Rectal smooth muscle tissue (tissue), 1 donor: ENCODE measurements around the gene ADCY2.

Experiments used
- H3K27ac ChIP-seq: one replicate; pipeline ENCODE4 v1.7.0; 2013; ENCODE audit warnings: low read depth, low read length, inconsistent platforms
- H3K27me3 ChIP-seq: one replicate; pipeline ENCODE4 v1.7.0; 2013; ENCODE audit warnings: low read length; ENCODE audit not compliant: control insufficient read depth, insufficient read depth
- H3K36me3 ChIP-seq: one replicate; pipeline ENCODE4 v1.7.0; 2013; ENCODE audit warnings: low read length; ENCODE audit not compliant: control insufficient read depth, insufficient read depth
- H3K4me1 ChIP-seq: one replicate; pipeline ENCODE4 v1.7.0; 2013; ENCODE audit warnings: low read length; ENCODE audit not compliant: control insufficient read depth, insufficient read depth
- H3K4me3 ChIP-seq: one replicate; pipeline ENCODE4 v1.7.0; 2013; ENCODE audit warnings: low read length
- H3K9ac ChIP-seq: one replicate; pipeline ENCODE4 v1.7.0; 2013; ENCODE audit warnings: low read length

The ADCY2 gene

DNA sequence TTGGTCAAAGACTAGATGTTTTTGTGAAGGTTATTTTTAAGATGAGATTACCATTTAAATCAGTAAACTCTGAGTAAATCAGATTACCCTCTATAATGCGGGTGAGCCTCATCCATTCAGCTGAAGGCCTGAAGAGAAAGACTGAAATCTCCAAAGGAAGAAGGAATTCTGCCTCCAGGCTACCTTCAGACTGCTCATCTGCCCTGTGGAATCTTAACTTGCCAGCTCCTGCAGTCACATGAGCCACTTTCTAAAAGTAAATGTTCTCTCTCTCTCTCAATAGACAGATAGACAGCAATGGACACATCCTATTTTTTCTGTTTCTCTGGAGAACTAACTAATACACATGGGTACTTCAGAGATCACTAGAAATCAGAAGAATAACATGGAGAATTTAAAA lies 272.2 kb downstream of the ADCY2 start:
- no peak overlapping the region for H3K27ac ChIP-seq
- H3K36me3 ChIP-seq, result no peaks in the 10 kb centered on the region
- no peak overlapping the region for H3K9ac ChIP-seq

DNA sequence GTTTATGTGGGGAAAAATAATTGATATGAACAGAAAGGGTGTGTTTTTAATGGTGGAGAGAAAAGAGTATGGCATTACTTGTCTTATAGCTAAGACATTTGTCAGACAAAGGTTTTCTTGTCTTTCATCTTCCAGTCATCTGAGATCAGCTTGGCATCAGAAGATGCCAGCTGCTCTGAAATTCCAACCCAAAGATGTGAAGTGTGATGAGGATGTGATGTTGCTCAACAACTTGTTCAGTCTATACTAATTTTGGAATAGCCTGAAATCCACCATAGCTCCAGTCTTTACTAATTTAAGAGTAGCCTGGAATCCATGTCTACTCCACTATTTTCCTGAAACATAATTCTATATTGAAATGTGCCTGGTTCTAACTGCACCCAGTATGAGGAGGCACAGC lies 272.7 kb downstream of the ADCY2 start:
- H3K27me3 ChIP-seq, result no peaks in the 10 kb centered on the region
- H3K27ac ChIP-seq, result no peak overlapping the region

More for the DNA sequence above, 272.2 kb downstream of the ADCY2 start:
- Histone ChIP-seq H3K4me3 (no peak overlapping the region), H3K4me1 (no peaks in the 10 kb centered on the region), H3K27me3 (no peaks in the 10 kb centered on the region)

DNA sequence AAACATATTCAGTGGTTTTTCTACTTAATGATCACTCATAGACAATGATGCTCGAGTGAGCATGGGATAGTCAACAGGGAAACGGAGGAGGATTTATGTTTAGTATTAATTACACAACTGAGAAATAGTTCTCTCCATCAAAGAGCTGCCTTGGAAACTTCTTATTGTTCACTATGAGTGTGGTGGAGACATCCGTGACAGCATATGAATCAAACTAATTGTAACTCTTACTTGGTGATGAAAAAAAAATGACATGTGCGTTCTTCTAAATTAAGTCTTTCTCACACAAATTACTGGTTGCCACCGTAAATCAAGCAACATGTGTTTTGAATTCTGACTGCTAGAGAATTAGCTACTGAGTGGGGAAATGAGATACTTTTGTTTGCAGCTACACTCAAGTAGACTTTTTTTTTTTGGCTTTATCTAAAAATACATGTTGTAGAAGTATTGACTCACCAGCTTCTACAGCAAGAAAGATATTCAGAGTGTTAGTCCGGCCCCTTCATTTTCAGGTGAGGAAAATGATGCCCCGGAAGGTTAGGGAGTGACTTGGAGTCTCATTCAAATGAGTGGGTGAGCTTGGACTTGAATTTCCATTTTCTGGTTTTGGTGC lies 275.5 kb downstream of the ADCY2 start:
- no peak overlapping the region for H3K27ac ChIP-seq
- H3K9ac ChIP-seq, result no peak overlapping the region
- no peaks in the 10 kb centered on the region for H3K27me3 ChIP-seq
- H3K36me3 ChIP-seq, result no peaks in the 10 kb centered on the region
- peaks cover 4% of the 10 kb centered on the region for H3K4me1 ChIP-seq
- H3K4me3 ChIP-seq, result no peak overlapping the region

More for the DNA sequence above, 272.7 kb downstream of the ADCY2 start:
- Histone ChIP-seq H3K9ac (no peak overlapping the region), H3K36me3 (no peaks in the 10 kb centered on the region), H3K4me3 (no peak overlapping the region), H3K4me1 (peaks cover 4% of the 10 kb centered on the region)

DNA sequence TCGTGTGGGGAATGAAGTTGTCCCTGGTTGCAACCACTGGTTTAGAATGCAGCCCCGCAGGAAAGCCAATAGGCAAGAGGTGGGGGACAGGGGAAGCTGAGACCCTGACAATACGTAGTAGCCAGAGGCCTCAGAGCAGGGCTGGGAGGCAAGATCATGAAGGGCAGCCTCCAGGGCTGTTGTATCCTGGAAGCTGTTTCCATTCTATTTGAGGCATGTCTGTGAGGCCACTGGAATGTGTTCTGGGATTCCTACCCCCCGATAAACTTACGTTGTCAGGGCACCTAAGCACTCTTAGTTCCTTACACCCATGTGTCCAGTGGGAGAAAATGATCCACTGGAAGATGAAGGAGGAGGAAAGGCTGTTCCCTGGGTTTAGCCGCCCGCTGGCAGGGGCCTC lies 277.7 kb downstream of the ADCY2 start:
- H3K36me3 ChIP-seq, result no peaks in the 10 kb centered on the region
- peaks cover 6% of the 10 kb centered on the region for H3K4me1 ChIP-seq
- H3K9ac ChIP-seq, result no peak overlapping the region
- H3K27ac ChIP-seq, result no peak overlapping the region
- H3K4me3 ChIP-seq, result no peak overlapping the region
- no peaks in the 10 kb centered on the region for H3K27me3 ChIP-seq

DNA sequence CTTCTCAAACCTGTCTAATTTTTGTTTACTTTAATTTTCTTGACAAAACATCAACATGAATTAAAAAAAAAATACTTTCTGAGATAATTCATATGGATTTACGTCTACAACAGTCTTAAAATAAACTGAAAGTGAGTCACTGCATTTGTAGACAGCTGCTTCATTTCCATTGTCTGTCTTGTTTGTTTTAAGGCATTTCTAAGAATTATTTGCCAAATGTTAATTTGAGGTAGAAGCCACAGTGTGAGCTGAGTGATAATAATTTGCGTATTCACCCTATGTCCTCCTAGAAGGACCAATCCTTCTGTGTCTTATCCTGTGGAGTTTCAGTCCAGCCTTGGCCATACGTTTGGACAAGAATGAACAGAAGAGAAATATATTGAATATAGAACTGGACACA lies 280.5 kb downstream of the ADCY2 start:
- no peak overlapping the region for H3K9ac ChIP-seq
- no peak overlapping the region for H3K4me3 ChIP-seq
- H3K27me3 ChIP-seq, result no peaks in the 10 kb centered on the region
- no peak overlapping the region for H3K27ac ChIP-seq
- no peaks in the 10 kb centered on the region for H3K36me3 ChIP-seq
- H3K4me1 ChIP-seq, result peaks cover 6% of the 10 kb centered on the region

DNA sequence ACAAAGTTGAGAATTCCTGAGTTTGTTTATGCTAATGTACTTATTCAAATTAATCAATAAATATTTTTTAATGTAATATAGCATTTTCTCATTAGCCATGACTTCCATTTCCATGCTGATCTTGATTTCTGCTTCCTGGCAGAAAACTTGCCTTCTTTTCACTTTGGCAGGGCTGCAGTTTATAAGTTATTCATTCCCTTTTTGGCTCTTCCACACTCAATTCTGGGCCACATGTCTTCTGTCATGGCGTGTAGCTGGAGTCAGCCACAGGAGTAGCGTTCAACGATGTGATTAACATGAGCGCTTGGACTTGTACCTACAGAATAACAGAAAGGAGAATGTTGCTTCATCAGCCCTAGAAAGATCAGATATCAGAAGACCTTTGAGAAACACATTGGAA lies 282.1 kb downstream of the ADCY2 start:
- H3K4me3 ChIP-seq, result no peak overlapping the region
- H3K4me1 ChIP-seq, result peaks cover 11% of the 10 kb centered on the region
- H3K9ac ChIP-seq, result no peak overlapping the region
- H3K36me3 ChIP-seq, result no peaks in the 10 kb centered on the region
- H3K27ac ChIP-seq, result no peak overlapping the region
- no peaks in the 10 kb centered on the region for H3K27me3 ChIP-seq

DNA sequence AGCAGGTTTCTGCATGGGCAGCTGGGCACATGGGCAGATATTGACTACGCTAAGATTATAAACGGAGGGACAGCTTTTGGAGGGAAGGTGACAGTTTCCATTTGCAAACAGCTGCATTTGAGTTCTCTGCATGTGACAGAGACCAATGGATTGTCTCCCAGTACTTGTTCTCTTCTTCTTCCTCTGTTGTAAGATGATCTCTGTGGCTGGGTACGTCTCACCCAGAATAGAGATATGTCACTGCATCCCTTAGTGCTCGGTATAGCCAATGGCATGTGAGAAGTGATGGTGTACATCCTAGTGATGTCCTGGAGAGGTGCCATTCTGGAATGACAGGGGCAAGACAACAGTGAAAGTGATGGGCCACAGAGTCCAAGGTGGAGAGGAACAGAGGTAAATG lies 283.7 kb downstream of the ADCY2 start:
- Histone ChIP-seq H3K4me1 (peaks cover 8% of the 10 kb centered on the region), H3K36me3 (no peaks in the 10 kb centered on the region), H3K9ac (no peak overlapping the region), H3K4me3 (no peak overlapping the region), H3K27ac (no peak overlapping the region), H3K27me3 (no peaks in the 10 kb centered on the region)

DNA sequence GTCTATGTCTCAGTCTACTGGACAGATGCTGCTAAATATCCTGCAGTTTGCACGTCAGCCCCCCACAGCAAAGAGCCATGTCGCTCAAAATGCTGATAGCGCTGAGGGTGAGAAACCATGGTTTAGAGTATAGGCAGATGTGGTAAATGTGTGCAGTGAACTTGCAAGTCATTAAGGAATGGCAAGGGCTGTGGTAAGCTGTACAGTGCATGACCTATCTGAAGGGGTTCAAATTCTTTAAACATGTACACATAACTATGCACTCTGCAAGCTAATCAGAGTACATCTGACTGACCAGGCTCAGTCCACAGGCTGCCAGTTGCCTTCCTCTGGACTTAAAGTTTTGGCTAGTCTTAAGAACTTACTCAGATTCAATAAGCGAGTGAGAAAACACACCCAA lies 284.3 kb downstream of the ADCY2 start:
- Histone ChIP-seq H3K27me3 (no peaks in the 10 kb centered on the region), H3K9ac (no peak overlapping the region), H3K4me3 (no peak overlapping the region), H3K27ac (no peak overlapping the region), H3K36me3 (no peaks in the 10 kb centered on the region), H3K4me1 (peaks cover 8% of the 10 kb centered on the region)

DNA sequence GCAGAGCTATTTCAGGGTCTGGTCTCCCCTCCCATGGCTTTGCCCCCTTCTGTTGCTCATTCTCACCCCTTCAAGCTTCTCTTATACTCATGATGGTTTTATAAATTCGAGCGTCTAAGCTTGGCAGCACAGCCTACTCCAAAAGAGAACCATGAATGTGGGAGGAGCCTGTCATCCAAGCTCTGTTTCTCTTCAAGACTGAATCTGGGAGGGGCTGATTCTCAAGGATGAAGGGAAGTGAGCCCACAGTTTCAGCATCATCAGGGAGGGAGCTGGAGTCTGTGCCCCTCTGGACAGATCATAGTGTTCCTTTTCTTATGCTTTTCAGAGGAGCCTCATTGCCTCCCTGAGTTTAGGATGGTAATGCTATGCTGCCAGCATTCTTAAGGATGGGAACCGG lies 286.4 kb downstream of the ADCY2 start:
- peak overlapping the region; percentile 71 for H3K27ac ChIP-seq
- H3K4me3 ChIP-seq, result no peak overlapping the region
- H3K27me3 ChIP-seq, result no peaks in the 10 kb centered on the region
- H3K36me3 ChIP-seq, result no peaks in the 10 kb centered on the region
- no peak overlapping the region for H3K9ac ChIP-seq
- H3K4me1 ChIP-seq, result peaks cover 8% of the 10 kb centered on the region

DNA sequence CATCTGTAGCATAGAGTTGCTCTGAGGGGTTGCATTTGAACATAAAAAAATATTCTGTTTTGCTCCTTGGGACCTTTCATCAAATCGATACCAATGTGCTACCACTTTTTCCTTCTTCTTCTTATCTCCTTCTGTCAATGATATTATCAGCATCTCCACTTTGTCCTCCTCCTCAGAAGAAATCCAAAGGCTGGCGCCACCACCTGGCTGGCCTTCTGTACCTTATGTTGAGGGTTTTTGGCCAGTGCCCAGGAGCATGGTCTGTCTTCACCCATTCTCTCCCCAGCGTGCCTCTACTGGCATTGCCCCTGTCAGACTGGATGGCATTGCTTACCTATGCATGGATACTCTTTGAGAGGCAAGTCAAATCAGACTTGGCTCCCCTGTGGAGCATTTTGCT lies 287.8 kb downstream of the ADCY2 start:
- no peak overlapping the region for H3K9ac ChIP-seq

DNA sequence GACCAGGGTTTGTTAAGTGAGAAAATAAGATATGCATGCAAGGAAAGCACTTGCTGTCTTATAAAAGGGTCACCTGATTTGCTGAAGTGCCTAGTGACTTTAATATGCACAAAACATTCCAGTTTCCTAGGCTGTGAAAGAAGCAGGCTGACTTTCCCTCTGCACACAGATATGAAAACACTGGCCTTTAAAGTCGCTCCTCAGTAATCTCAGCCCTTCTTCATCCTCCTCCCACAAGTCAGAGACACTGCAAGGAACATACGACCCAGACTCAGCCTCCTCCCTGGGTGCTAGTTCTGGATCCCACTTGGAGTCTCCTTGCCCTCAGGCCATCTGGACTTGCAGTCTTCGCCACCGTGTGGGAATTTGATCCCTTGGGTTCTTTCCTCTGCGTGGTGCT lies 288.9 kb downstream of the ADCY2 start:
- Histone ChIP-seq H3K4me1 (peaks cover 5% of the 10 kb centered on the region), H3K36me3 (no peaks in the 10 kb centered on the region), H3K9ac (no peak overlapping the region), H3K27ac (no peak overlapping the region), H3K27me3 (no peaks in the 10 kb centered on the region), H3K4me3 (no peak overlapping the region)

More for the DNA sequence above, 287.8 kb downstream of the ADCY2 start:
- H3K36me3 ChIP-seq, result no peaks in the 10 kb centered on the region
- H3K27me3 ChIP-seq, result no peaks in the 10 kb centered on the region
- peaks cover 5% of the 10 kb centered on the region for H3K4me1 ChIP-seq
- H3K27ac ChIP-seq, result no peak overlapping the region
- no peak overlapping the region for H3K4me3 ChIP-seq

DNA sequence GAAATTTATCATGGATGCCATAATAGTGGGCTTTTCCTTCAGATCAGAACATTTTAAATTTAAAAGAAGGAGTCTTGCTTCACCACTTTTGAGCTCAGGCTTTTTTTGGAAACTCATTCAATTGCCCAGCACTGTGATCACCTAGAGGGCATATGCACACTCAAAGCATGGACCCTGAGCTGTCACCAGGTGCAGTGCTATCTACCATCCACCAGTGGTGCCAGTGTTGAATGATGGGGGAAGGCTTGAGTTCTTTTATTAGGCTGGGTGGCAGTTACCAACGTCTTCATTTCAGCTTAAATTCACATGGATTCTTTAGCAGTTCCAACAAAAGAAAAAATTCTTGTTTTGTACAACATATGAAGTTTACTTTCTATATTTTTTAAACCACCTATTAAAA lies 290.9 kb downstream of the ADCY2 start:
- Histone ChIP-seq H3K4me3 (no peak overlapping the region), H3K9ac (no peak overlapping the region), H3K27ac (no peak overlapping the region), H3K4me1 (peaks cover 5% of the 10 kb centered on the region), H3K36me3 (no peaks in the 10 kb centered on the region), H3K27me3 (no peaks in the 10 kb centered on the region)

DNA sequence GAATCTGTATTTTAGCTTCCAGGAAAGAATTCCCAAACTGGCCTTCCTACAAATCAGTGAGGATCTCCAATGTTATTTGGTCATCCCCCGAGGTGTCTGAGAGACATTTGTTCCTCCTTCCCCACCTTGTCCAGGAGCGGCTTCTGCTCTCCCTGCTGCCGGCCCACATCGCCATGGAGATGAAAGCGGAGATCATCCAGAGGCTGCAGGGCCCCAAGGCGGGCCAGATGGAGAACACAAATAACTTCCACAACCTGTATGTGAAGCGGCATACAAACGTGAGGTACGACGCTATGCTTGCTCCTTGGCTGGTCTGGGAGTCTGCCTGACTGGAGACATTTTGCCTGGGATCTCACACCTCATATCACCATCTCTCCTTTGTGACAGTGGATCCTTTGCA lies 294.6 kb downstream of the ADCY2 start:
- Histone ChIP-seq H3K27me3 (no peaks in the 10 kb centered on the region), H3K9ac (no peak overlapping the region), H3K27ac (no peak overlapping the region), H3K36me3 (no peaks in the 10 kb centered on the region), H3K4me3 (no peak overlapping the region), H3K4me1 (no peaks in the 10 kb centered on the region)
